Naive thymus-derived CD8-positive, alpha-beta T cell (primary cell): Measurements from ENCODE around the gene ZNF229. TPM values are rescaled to one million over a fixed set of nuclear protein-coding genes. Genes with fewer than 3 reads are reported as not detected.
"Not testable (repeated sequence)": the region's sequence is repeated elsewhere in the genome, so short reads cannot be mapped to it uniquely, and the experiment has no call there.

Experiments used
- ATAC-seq, 2 donors: fragments of 150-1000 bp; cut with Tn5 transposase in 1 of 2; sonication (Bioruptor Pico), chemical (Tn5 transposase) in 1 of 2; 1 replicate in 1 of 2; 2 replicates in 1 of 2; pipeline ENCODE4 v1.10.0; 2021; ENCODE audit warnings: mild to moderate bottlenecking in 2 of 2, moderate library complexity in 2 of 2
- POLR2A ChIA-PET: fragments of 350-600 bp; sonication (Branson Sonifier 250); formaldehyde crosslinking; loops from one replicate; lab custom pipeline; 2021; ENCODE audit warnings: antibody characterized with exemption; lab: Charles Lee
- DNase-seq, 10 donors: peaks; one replicate each; pipeline versions ENCODE4 v3.0.0 to v3.0.0-alpha.2; 2020 to 2022
- H3K27ac Mint-ChIP-seq, 10 donors: one replicate each; pipeline ENCODE4 v1.8.0; 2020 to 2022; ENCODE audit warnings: mild to moderate bottlenecking in 10 of 10, mixed read lengths in 10 of 10, moderate library complexity in 4 of 10, inconsistent platforms in 1 of 10
- H3K27me3 Mint-ChIP-seq, 5 donors: one replicate each; pipeline ENCODE4 v1.8.0; 2021 to 2022; ENCODE audit warnings: mixed read lengths in 5 of 5
- H3K36me3 Mint-ChIP-seq, 3 donors: one replicate each; pipeline ENCODE4 v1.8.0; 2020 to 2022; ENCODE audit warnings: mixed read lengths in 3 of 3, mild to moderate bottlenecking in 2 of 3, inconsistent platforms in 1 of 3
- H3K4me1 Mint-ChIP-seq, 4 donors: one replicate each; pipeline ENCODE4 v1.8.0; 2021 to 2022; ENCODE audit warnings: mixed read lengths in 4 of 4
- H3K4me3 Mint-ChIP-seq, 10 donors: one replicate each; pipeline ENCODE4 v1.8.0; 2020 to 2022; ENCODE audit warnings: mild to moderate bottlenecking in 10 of 10, mixed read lengths in 10 of 10, moderate library complexity in 6 of 10, inconsistent platforms in 1 of 10
- H3K9me3 Mint-ChIP-seq, 9 donors: one replicate each; pipeline ENCODE4 v1.8.0; 2020 to 2022; ENCODE audit warnings: mixed read lengths in 9 of 9, mild to moderate bottlenecking in 3 of 9, inconsistent platforms in 1 of 9, moderate library complexity in 1 of 9
- polyA plus RNA-seq, 3 donors: library from polyadenylated mRNA; unstranded; fragments of 300-500 nt; fragmentation: Illumina TruSeq; gene quantifications; one replicate each; pipeline ENCODE4 v1.2.3, GENCODE V29; 2021
- total RNA-seq, 8 experiments: library from RNA in 2 of 8; stranded (reverse) in 2 of 8; gene quantifications; one replicate each; pipeline ENCODE4 v1.2.3 and lab custom pipeline; 2021 to 2026

ZNF229 gene
- total RNA-seq = 1 to 10 TPM; 7.0 to 7.4 TPM
- polyA plus RNA-seq = 1 to 10 TPM in 1 of 3 donors, under 1 TPM in 2; 0.93 to 2.0 (median 0.96) TPM
- 2.7 to 8.6 (median 4.8) reads per million in 6 experiments for total RNA-seq (lab: John Stamatoyannopoulos, UW)

- peaks cover 4 to 22% (median 14%) of the 10 kb centered on the region in 5 donors for H3K27me3 Mint-ChIP-seq
- peaks cover 48 to 100% (median 80%) of the 10 kb centered on the region in 9 donors for H3K9me3 Mint-ChIP-seq
- H3K4me1 Mint-ChIP-seq = peaks cover 3 to 15% (median 12%) of the 10 kb centered on the region in 4 donors
- H3K36me3 Mint-ChIP-seq = peaks cover 42 to 88% (median 83%) of the 10 kb centered on the region in 3 donors
- POLR2A ChIA-PET = no interaction called here
- peak; percentile 99 to 100 for ATAC-seq
- H3K4me3 Mint-ChIP-seq = peak within 1 kb of the TSS; percentile 86 to 99 (median 94)
- peak within 1 kb of the TSS in 9 of 10 donors; percentile 61 to 94 (median 82) for H3K27ac Mint-ChIP-seq
- peak; percentile 45 to 94 (median 77) for DNase-seq
These were observed at the start of gene ZNF229 for GRCh38 chr19:44447916-44448674. ZNF229 (minus strand) TSS chr19:44448472; CDS start chr19:44442847, 5,625 bp downstream.

DNA sequence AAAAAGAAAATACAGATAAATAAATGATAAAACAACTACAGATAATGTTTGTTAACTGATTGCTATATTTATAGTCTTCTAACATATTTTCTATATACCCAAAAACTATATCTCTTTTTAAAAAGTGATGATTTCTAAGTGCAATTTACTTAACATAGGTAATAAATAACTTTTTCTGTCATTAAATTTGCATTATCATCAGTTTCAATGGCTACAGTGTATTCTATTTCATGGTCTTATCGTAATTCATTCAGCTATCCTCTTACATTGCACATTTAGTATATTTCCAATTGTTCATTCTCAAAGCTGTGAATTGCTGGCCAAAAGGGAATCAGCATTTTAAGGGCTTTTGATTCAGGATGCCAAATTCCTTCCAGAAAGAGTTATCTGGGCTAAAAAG is 48.4 kb upstream of the ZNF229 start:
- DNase-seq (no peak), ATAC-seq (no peak)
- peaks cover 33 to 41% (median 37%) of the 10 kb centered on the region in 4 donors for H3K4me1 Mint-ChIP-seq
- POLR2A ChIA-PET = interaction anchor here (1.0 kb wide), 1 partner anchor 577 kb away, joined by 3 read pairs; no protein-coding TSS in a partner anchor
- H3K4me3 Mint-ChIP-seq = peak overlapping the region in 2 of 10 donors; percentile 29 to 45
- peaks cover 21 to 97% (median 59%) of the 10 kb centered on the region in 9 donors for H3K9me3 Mint-ChIP-seq
- H3K36me3 Mint-ChIP-seq = peaks cover 77 to 84% (median 79%) of the 10 kb centered on the region in 3 donors
- H3K27me3 Mint-ChIP-seq = no peaks in the 10 kb centered on the region
- H3K27ac Mint-ChIP-seq = no peak overlapping the region

DNA sequence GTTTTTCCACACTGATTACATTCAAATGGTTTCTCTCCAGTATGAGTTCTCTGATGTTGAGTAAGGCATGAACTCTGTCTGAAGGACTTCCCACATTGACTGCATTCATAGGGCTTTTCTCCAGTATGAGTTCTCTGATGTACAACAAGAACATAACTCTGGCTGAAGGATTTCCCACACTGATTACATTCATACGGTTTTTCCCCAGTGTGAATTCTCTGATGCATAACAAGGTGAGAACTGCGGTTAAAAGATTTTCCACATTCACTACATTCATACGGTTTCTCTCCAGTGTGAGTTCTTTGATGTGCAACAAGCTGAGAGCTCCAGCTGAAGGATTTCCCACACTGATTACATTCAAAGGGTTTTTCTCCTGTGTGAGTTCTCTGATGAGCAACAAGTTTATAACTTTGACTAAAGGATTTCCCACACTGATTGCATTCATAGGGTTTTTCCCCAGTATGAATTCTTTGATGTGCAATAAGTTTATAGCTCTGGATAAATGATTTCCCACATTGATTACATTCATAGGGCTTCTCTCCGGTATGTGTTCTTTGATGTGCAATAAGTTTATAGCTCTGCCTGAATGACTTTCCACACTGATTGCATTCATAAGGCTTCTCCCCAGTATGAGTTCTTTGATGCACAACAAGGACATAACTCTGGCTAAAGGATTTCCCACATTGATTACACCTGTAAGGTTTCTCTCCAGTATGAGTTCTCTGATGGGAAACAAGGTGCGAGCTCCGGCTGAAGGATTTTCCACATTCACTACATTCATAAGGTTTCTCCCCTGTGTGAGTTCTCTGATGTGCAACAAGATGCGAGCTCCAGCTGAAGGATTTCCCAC is 28.5 kb upstream of the ZNF229 start:
- H3K9me3 Mint-ChIP-seq = peaks cover 0 to 100% (median 51%) of the 10 kb centered on the region in 9 donors
- peak overlapping the region in 3 of 10 donors; percentile 59 to 86 (median 77) for H3K27ac Mint-ChIP-seq
- H3K4me3 Mint-ChIP-seq = peak overlapping the region in 3 of 10 donors; percentile 20 to 59 (median 58)
- no peaks in the 10 kb centered on the region for H3K27me3 Mint-ChIP-seq
- no peaks in the 10 kb centered on the region for H3K4me1 Mint-ChIP-seq
- DNase-seq (peak in 3 of 10 donors; percentile 23 to 24 (median 24)), ATAC-seq (no peak)
- peaks cover 61 to 91% (median 85%) of the 10 kb centered on the region in 3 donors for H3K36me3 Mint-ChIP-seq
- POLR2A ChIA-PET = interaction anchor here (0.6 to 0.9 kb wide), 2 partner anchors 23 to 265 kb away, joined by 3 to 5 read pairs; partner anchors contain the start of gene ZNF180

DNA sequence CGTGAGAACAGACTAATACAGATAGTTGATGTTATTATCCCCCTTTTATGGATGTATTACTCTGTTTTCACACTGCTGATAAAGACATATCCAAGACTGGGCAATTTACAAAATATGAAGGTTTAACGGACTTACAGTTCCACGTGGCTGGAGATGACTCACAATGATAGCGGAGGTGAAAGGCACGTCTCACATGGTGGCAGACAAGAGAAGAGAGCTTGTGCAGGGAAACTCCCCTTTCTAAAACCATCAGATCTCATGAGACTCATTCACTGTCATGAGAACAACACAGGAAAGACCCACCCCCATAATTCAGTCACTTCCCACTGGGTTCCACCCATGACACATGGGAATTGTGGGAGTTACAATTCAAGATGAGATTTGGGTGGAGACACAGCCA is 20.5 kb upstream of the ZNF229 start:
- H3K9me3 Mint-ChIP-seq = peaks cover 19 to 100% (median 65%) of the 10 kb centered on the region in 9 donors

DNA sequence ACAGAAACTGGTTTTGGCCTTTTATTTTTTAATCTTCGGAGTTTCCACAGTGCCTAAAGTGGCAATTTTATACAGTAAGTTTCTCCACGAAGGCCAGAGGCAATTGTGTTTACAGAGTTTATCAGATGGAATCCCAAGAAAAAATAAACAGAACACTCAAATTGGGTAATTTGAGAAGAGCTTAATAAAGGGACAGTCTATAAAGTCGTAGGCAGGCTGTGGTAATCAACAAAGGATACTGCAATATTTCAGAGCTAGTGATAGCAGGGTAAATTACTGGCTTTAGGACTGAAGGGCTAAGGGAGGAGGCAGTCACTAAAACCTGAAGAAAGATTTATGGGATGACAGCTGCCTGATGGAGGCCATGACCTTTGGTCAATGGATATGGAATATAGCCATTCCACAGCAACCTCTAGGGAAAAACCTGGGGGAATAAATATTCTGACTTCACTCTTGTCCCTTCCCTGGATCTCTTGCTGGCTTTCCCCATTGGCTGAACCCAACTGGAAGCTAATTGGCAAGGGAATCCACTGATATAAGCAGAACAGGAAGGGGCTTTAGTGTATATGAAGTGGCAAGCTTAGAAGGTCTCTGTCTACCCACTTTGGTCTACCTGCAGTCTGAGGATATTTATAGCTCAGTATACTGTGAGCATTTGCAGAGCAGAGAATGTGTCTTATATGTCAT is 14.5 kb upstream of the ZNF229 start:
- not testable (repeated sequence) for H3K27me3 Mint-ChIP-seq, H3K4me3 Mint-ChIP-seq, ATAC-seq, H3K4me1 Mint-ChIP-seq, DNase-seq, H3K27ac Mint-ChIP-seq
- Mint-ChIP-seq H3K36me3 (peaks cover 5 to 59% (median 39%) of the 10 kb centered on the region in 3 donors), H3K9me3 (peaks cover 27 to 75% (median 58%) of the 10 kb centered on the region in 9 donors)
- POLR2A ChIA-PET = interaction anchor here (0.6 kb wide), 1 partner anchor 367 kb away, joined by 4 read pairs; no protein-coding TSS in a partner anchor

More for the DNA sequence above, 20.5 kb upstream of the ZNF229 start:
- H3K27ac Mint-ChIP-seq, DNase-seq, H3K27me3 Mint-ChIP-seq, POLR2A ChIA-PET, H3K4me3 Mint-ChIP-seq, H3K4me1 Mint-ChIP-seq, ATAC-seq: not testable (repeated sequence)
- peaks cover 14 to 81% (median 73%) of the 10 kb centered on the region in 3 donors for H3K36me3 Mint-ChIP-seq

GRCh38 chr19:44456016-44456415 is 7.7 kb upstream of the ZNF229 start:
- H3K27me3 Mint-ChIP-seq = peaks cover 8 to 31% (median 15%) of the 10 kb centered on the region in 5 donors
- H3K4me1 Mint-ChIP-seq, ATAC-seq, H3K27ac Mint-ChIP-seq, DNase-seq, H3K4me3 Mint-ChIP-seq, POLR2A ChIA-PET: not testable (repeated sequence)
- peaks cover 16 to 56% (median 42%) of the 10 kb centered on the region in 3 donors for H3K36me3 Mint-ChIP-seq
- H3K9me3 Mint-ChIP-seq = peaks cover 32 to 61% (median 48%) of the 10 kb centered on the region in 9 donors

GRCh38 chr19:44455100-44455499 is 6.8 kb upstream of the ZNF229 start:
- POLR2A ChIA-PET = no interaction called here
- Mint-ChIP-seq H3K9me3 (peaks cover 34 to 68% (median 53%) of the 10 kb centered on the region in 9 donors), H3K36me3 (peaks cover 16 to 61% (median 47%) of the 10 kb centered on the region in 3 donors), H3K4me1 (no peaks in the 10 kb centered on the region), H3K4me3 (peak overlapping the region in 1 of 10 donors; percentile 8), H3K27me3 (peaks cover 8 to 31% (median 15%) of the 10 kb centered on the region in 5 donors), H3K27ac (no peak overlapping the region)
- ATAC-seq = no peak
- no peak for DNase-seq

DNA sequence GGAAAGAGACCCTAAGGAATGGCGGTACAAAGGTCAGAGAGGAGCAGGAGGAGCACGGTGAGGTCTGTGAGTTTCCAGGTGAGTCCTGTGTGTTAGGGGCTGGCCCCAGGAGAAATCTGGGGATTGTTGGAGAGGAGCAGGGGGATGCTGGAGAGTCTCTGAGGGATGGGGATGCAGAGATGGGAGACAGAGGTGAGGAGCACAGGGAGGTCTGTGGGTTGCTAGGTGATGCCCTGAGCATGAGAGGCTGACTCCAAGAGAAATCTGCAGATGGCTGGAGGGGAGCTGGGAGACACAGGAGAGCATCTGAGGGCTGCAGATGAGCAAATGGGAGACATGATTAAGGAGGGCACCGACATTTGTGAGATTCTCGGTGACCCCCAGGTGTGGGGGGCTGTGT is 4.1 kb upstream of the ZNF229 start:
- Mint-ChIP-seq H3K9me3 (peaks cover 38 to 85% (median 65%) of the 10 kb centered on the region in 9 donors), H3K27me3 (peaks cover 8 to 31% (median 15%) of the 10 kb centered on the region in 5 donors), H3K4me1 (peaks cover 3 to 14% (median 11%) of the 10 kb centered on the region in 4 donors), H3K36me3 (peaks cover 16 to 74% (median 62%) of the 10 kb centered on the region in 3 donors), H3K27ac (no peak overlapping the region), H3K4me3 (peak overlapping the region in 1 of 10 donors; percentile 51)
- ATAC-seq (no peak), DNase-seq (no peak)
- POLR2A ChIA-PET = no interaction called here

- H3K27me3 Mint-ChIP-seq = peaks cover 8 to 31% (median 15%) of the 10 kb centered on the region in 5 donors
- no peak for DNase-seq
- ATAC-seq = no peak
- H3K27ac Mint-ChIP-seq = no peak overlapping the region
- peaks cover 3 to 15% (median 12%) of the 10 kb centered on the region in 4 donors for H3K4me1 Mint-ChIP-seq
- H3K9me3 Mint-ChIP-seq = peaks cover 41 to 92% (median 72%) of the 10 kb centered on the region in 9 donors
- POLR2A ChIA-PET = no interaction called here
- H3K4me3 Mint-ChIP-seq = peak overlapping the region in 1 of 10 donors; percentile 18
- H3K36me3 Mint-ChIP-seq = peaks cover 17 to 79% (median 69%) of the 10 kb centered on the region in 3 donors
These were observed 3.4 kb upstream of the ZNF229 start for GRCh38 chr19:44451687-44452086.

- Mint-ChIP-seq H3K9me3 (peaks cover 16 to 96% (median 59%) of the 10 kb centered on the region in 9 donors), H3K4me3 (no peak overlapping the region), H3K4me1 (peaks cover 0 to 2% (median 0%) of the 10 kb centered on the region in 4 donors), H3K27ac (no peak overlapping the region), H3K27me3 (no peaks in the 10 kb centered on the region), H3K36me3 (peaks cover 65 to 88% (median 72%) of the 10 kb centered on the region in 3 donors)
- POLR2A ChIA-PET = no interaction called here
- DNase-seq = no peak
- no peak for ATAC-seq
These were observed 9.8 kb downstream of the ZNF229 start for GRCh38 chr19:44438441-44438840.

GRCh38 chr19:44435441-44435840 is 12.8 kb downstream of the ZNF229 start:
- Mint-ChIP-seq H3K27ac (no peak overlapping the region), H3K36me3 (peaks cover 67 to 89% (median 67%) of the 10 kb centered on the region in 3 donors), H3K4me3 (no peak overlapping the region), H3K27me3 (no peaks in the 10 kb centered on the region), H3K9me3 (peaks cover 17 to 98% (median 53%) of the 10 kb centered on the region in 9 donors), H3K4me1 (peaks cover 0 to 2% (median 0%) of the 10 kb centered on the region in 4 donors)
- DNase-seq (no peak), ATAC-seq (no peak)
- POLR2A ChIA-PET = no interaction called here
